ENCODE measurements around the gene B9D2.

- TF ChIP-seq ISL1 (CRISPR knock-in tag; IDR thresholded peaks at IDR 0.05) (no peak), ESRRG (CRISPR knock-in tag; IDR thresholded peaks at IDR 0.05) (no peak)
Observed at GRCh38 chr19:41308450-41309179, 55.3 kb downstream of the B9D2 start.

Measured in SK-N-SH treated with all-trans-retinoic acid at 6 μM for 48 hours (cell line).